ENCODE results near the gene BUD13.
"Not testable (repeated sequence)": the region's sequence is repeated elsewhere in the genome, so short reads cannot be mapped to it uniquely, and the experiment has no call there.

Gene BUD13

DNA sequence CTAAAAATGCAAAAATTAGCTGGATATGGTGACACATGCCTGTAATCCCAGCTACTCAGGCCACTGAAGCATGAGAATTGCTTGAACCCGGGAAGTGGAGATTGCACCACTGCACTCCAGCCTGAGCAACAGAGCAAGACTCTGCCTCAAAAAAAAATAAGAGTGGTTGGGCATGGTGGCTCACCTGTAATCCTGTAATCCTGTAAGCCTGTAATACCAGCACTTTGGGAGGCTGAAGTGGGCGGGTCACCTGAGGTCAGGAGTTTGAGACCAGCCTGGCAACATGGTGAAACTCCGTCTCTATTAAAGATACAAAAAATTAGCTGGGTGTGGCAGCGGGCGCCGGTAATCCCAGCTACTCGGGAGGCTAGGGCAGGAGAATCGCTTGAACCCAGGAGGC, 16.7 kb downstream of the BUD13 start:
- not testable (repeated sequence) for DNase-seq (ENCODE audit: low read depth)

DNA sequence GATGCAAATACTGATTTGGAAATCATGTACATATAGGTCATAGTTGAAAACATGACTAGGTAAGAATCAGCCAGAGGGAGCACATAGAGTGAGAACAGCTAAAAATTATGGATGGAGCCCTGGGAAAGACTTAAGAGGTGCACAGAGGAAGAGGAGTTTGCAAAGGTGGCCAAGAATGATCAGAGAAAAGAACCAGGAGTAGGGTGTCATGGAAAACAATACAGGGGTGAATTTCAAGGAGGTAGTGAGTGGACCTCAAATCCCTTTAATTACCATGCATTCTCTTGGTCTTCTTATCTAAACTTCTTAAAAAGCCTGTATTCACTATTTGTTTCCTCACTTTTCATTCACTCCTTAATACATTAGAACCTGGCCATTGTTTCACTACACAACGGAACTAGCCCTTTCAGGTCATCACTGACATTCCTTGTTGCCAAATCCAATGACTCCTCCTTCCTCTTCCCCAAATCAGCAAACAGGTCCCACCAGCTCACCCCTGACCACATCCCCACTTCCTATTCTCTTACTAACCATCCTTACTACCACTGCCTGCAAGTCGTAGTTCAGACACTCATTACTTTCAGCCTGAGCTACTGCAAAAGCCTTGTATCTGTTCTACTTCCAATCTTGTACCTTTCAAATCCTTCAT, 22.6 kb downstream of the BUD13 start:
- DNase-seq (ENCODE audit: low read depth) = no peak

- peak; percentile 77 for DNase-seq (ENCODE audit: low read depth)
Observed at GRCh38 chr11:116742104-116742503, 30.7 kb downstream of the BUD13 start.

DNA sequence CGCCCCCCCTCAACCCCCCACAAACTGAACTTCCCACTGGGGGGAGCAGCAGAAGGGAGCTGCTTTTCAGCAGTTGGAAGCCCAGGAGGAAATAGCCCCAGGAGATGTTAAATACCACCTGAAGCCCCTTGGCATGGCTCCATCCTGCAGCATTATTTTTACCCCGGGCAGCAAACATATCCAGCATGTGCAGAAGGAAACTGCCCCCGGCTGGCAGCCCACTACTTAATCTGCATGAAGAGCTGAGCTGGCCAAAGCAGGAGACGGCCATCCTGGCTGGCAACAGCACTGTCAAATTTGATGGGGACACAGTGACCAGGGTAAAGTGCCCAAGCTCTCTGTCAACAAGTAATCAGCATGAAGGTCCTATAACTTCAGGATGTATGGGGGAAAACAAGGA, 32.0 kb downstream of the BUD13 start:
- no peak for DNase-seq (ENCODE audit: low read depth)

GRCh38 chr11:116738975-116739374, 33.8 kb downstream of the BUD13 start:
- no peak for DNase-seq (ENCODE audit: low read depth)

GRCh38 chr11:116736763-116737162, 36.0 kb downstream of the BUD13 start:
- DNase-seq (ENCODE audit: low read depth) = peak; percentile 8

DNA sequence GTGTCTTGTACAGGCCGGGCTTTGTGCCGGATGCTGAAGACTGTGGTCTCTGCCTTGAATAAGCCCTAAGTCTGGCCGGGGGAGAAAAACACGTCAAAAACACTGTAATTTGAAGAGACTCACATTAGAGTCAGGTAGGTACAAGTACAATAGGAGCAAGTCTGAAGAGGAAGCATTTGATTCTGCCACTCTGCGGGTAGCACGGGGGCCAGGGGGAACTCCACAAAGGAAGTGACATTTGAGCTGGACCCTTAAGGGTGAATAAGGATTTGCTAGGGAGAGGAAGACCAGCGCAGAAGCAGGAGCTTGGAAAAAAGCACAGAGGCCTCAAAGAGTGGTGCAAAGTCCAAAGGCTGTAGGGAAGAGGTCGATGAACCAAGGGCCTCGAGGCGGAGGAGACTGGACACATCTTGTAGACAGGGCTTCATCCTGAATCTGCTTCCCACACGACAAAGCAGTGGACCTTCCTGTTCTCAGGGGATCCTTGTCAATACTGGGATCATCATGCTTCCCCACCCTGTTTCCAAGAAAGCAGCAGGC, 38.7 kb downstream of the BUD13 start:
- no peak for DNase-seq (ENCODE audit: low read depth)

- no peak for DNase-seq (ENCODE audit: low read depth)
Observed at GRCh38 chr11:116733043-116733755, 39.6 kb downstream of the BUD13 start.

DNA sequence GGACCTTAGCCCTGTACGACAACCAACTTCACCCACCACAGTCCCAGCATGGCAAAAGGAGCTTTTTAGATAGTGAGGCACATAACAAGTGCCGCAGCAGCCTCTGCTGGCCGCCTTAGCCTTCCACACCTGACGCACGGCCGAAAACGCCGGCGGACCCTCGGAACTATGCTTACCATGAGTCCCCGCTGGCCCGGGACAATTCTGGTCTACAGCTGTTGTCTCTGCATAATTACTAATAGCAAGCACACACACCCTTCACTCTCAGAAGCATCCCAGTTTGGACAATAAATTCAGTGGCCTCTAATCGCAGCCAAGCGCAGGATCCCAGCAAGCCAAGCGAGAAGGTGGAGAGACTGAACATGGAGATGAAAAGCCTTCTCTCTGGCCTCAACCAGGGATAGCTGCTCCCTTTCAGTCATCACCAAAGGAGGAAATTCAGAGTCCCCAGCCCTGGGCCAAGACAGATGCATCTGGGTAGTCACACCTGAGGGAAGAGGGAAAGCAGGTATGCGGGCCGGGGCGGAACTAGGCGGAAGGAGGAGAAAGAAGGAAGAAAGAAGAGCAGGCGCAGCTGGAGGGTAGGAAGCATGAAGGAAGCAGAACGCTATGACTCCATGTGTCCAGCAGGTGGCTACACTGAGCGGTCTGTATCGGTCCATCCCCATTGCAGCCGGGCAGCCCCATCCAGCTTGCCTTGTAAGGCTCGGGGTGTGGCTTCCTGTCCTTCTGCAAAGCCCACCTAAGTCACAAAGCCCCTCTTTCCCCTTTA, 40.3 kb downstream of the BUD13 start:
- peak; percentile 69 for DNase-seq (ENCODE audit: low read depth)

DNA sequence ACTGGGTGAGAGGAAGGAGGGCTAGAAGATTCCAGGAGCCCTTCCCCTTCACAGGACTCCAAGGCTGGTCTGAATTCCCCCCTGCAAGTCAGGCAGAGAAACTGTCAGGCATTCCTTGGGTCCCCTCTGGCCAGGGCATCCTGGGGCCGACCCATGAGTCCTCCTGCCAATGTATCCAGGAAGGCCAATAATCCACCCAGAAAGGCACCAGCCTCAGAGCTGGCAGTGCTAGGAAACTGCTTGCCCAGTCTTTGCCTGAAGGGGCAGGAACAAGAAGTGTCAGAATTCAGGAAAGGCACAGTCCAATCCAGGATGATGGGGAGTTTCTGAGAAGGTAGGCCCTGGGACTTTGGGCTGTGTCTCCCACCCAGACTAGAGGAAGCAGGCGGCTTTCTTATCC, 41.0 kb downstream of the BUD13 start:
- no peak for DNase-seq (ENCODE audit: low read depth)

- peak; percentile 4 for DNase-seq (ENCODE audit: low read depth)
Observed at GRCh38 chr11:116731097-116731761, 41.6 kb downstream of the BUD13 start.

DNA sequence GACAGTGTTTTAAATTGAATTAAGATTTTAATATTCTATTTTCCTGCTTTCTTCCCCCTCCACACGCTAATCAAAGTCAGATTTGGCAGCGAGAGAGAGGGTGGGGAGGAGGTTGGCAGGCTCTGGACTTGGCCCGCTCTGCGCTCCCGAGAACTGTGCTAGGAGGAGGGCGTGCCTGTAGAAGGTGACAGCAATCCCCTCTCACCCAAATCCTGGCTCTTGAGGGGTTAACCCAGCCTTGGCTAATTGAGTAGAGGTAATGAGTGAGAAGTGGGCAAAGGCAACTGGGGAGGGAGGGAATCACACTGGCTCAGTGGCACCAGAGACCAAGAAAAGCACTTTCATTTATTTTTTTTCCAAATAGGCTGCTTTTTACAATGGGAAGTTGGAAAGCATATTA, 42.2 kb downstream of the BUD13 start:
- no peak for DNase-seq (ENCODE audit: low read depth)

- no peak for DNase-seq (ENCODE audit: low read depth)
Observed at GRCh38 chr11:116730241-116730561, 42.6 kb downstream of the BUD13 start.

GRCh38 chr11:116729501-116730240, 43.1 kb downstream of the BUD13 start:
- no peak for DNase-seq (ENCODE audit: low read depth)

- DNase-seq (ENCODE audit: low read depth) = no peak
Observed at GRCh38 chr11:116727990-116728389, 44.8 kb downstream of the BUD13 start.

DNA sequence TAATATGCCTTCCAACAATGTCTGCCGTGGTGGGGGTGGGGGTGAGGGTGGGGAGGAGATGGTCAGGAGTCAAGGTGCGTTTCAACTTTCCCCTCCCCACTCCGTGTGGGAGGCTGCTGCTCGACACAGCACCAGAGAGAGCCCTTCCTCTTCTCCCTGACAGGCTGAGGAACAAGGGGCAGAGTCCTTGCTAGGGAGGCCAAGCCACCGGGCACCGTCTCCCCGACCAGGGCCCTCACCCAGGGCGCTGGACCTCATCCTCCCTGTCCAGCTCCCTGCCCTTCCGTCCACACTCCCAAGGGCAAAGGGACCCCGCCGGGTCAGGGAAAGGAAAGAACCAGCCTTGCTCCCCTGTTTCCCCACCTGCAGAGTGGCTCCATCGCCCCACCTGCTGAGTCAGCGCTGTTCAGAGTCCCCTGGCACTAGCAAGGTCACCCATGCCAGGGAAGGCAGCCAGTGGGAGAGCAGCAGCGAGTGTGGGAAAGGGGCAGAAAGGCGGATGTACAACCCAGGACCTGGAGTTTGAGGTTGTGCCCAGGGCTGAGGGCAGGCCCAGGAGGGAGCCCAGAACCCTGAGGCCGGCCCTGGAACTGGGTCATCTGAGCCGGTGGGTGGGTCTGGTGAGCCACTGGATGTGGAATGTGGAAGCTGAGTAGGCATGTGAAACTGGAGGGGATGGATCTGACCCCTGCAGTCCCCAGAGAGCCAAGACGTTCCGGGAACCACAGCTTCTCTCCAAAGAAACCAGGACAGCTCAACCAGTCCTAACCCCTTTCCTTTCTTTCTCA, 47.2 kb downstream of the BUD13 start:
- peak; percentile 32 for DNase-seq (ENCODE audit: low read depth)

DNA sequence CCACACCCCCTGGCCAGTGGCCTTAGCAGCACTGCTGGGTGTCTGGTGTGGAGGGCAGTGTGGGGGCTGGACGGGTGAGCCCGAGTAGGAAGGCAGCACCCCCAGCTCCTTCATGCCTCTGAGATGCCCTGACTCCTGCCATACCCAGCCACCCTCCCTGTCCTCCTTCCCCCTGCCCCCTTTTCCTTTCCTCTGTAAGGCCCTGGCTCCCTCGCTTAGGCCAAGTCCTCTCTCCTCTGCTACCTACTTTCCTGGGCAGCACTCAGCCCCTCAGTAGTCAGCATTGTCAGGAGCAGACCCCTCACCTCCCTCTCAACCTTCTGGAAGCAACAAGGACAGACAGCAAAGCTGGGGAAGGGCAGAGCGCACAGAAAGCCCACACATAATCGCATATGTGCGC, 48.0 kb downstream of the BUD13 start:
- no peak for DNase-seq (ENCODE audit: low read depth)

DNA sequence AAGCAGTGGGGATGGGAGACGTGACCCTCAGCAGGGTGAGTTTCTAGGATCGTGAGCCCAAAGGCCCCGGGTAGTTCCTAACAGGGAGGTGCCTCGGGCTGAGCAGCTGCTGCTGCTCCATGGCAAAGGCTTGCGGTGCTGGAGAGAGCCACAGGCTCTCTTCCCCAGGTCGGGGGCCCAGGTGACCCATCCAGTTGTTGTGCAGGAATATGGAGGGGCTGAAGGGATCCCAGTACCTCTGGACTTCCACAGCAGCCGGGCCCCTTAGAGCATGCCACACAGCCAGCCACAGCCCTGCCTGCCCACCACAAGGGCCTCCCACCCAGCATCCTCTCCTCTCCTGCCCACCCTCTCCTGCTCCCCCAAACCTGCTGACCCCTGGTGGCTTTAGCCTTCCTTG, 49.3 kb downstream of the BUD13 start:
- no peak for DNase-seq (ENCODE audit: low read depth)

GRCh38 chr11:116721988-116722387, 50.8 kb downstream of the BUD13 start:
- no peak for DNase-seq (ENCODE audit: low read depth)

GRCh38 chr11:116720895-116721294, 51.9 kb downstream of the BUD13 start:
- DNase-seq (ENCODE audit: low read depth) = no peak

GRCh38 chr11:116718955-116719501, 53.8 kb downstream of the BUD13 start:
- no peak for DNase-seq (ENCODE audit: low read depth)

Data from iris pigment epithelial cell (primary cell).